HG03354 (cell line): ENCODE measurements around the gene ANKRD44.
A peak's percentile ranks its signal among the peaks of the same experiment; 100 is the strongest.
"Not testable (repeated sequence)": the region's sequence is repeated elsewhere in the genome, so short reads cannot be mapped to it uniquely, and the experiment has no call there.

ENCODE experiments used
- ATAC-seq: cut with Tn5 transposase; IDR thresholded peaks from one replicate; pipeline ENCODE4 v1.9.1; 2021; ENCODE audit warnings: mild to moderate bottlenecking; ENCODE audit not compliant: unreplicated experiment, poor library complexity, severe bottlenecking

Gene ANKRD44

DNA sequence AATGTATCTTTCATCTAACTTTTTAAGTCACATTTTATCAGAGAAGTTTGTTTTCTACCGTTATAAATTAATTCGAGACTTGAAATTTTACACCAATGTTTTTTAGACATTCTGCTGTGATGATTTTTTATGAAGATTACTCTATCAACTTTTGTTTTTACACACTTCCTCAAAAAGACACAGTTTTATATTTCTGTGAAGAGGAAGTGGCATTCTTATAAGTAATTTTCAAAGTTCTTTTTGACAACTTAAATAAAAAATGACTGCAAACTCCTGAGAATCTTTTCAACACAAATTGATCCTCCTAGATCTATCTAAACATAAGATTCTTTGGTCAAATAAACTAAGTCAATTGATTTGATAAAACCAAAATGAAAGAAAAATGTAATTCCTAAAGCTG lies 13.7 kb downstream of the ANKRD44 start:
- ATAC-seq, result no peak

GRCh38 chr2:197294260-197294659 lies 16.3 kb downstream of the ANKRD44 start:
- peak; percentile 51 for ATAC-seq

- peak; percentile 43 for ATAC-seq
Measured at GRCh38 chr2:197293252-197294007, 17.1 kb downstream of the ANKRD44 start.

DNA sequence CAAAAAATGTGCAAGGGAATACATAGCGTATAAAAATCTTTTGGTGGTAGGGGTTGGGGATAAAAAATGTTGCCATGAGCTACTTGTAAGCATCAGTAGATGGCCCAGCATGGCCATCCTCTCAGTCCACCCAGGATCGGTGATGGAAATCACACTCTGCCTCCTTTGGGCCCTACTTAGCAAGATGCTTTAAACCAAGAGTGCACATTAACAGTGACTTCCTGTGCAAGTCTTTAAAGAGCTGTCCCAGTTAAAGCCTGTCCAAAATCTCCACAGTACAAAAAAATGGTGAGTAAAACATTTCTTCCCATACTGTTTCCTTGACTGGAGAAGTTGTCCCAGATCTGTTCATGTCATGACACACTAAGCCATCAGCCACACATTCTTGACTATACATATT lies 18.0 kb downstream of the ANKRD44 start:
- ATAC-seq, result peak; percentile 35

- ATAC-seq, result not testable (repeated sequence)
Measured at GRCh38 chr2:197287596-197287932, 23.0 kb downstream of the ANKRD44 start.

DNA sequence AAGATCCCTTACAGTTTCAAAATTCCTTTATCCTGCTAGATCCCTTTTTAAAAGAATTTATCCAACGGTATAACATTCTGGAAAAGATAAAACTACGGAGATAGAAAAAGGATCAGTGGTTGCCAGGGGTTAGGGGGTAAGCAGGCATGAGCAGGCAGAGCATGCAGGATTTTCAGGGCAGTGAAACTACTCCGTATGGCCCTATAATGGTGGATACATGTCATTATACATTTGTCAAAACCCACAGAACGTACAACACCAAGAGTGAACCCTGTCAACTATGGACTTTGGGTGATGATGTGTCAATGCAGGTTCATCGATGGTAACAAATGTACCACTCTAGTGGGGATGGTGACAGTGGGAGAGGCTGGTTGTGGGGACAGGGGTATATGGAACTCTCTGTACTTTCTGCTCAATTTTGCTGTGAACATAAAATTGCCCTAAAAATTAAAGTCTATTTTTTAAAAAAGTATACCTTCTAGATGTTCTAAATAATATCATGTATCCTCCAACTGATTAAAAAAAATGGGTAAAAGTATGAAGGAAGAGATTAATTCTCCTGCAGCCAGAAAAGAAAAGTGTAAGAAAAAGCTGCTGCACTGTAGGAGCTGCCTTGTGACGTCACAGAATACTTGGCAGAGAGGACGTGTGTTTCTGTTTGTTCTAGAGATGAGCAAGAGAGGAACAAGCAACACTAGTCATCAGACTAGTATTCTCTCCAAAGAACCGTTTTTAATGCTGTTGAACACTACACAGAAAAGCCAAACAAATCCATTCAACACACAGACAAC lies 23.6 kb downstream of the ANKRD44 start:
- peak; percentile 85 for ATAC-seq

DNA sequence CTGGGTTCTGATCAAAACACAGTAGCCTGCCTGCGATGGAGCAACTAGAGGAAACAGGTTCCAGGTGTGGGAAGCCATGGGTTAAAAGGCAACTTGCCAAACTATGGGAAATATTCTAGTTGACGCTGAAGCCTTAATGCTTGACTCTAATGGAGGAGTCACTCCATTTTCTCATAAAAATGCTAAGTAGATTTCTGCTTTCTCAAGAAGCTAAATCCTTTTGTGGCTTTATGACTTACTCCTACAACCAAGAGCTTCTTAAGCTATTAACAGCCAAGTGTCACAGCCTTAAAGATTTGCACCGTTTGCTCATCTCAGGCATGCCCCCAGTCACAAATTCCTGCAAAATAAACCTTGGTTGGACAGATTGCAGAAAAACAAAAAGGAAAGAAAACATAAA lies 25.2 kb downstream of the ANKRD44 start:
- no peak for ATAC-seq

DNA sequence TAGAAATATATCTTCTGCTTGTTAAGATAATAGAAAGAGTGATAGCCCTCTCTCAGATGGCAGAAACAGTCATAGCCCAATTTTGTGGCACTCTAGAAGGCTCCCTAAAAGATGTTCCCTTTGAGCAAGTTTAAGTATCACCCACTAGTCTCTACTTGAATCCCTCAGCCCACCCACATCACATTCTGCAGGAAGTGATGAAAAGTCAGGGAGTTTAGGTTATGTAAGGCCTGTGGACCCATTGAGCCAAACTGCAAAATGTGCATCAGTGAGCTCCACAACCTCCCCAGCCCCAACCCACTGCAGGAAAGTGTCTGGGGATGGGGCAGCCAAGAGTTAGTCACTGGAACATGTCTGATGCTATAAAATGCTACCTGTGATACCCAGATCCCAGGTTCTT lies 25.6 kb downstream of the ANKRD44 start:
- ATAC-seq, result no peak

DNA sequence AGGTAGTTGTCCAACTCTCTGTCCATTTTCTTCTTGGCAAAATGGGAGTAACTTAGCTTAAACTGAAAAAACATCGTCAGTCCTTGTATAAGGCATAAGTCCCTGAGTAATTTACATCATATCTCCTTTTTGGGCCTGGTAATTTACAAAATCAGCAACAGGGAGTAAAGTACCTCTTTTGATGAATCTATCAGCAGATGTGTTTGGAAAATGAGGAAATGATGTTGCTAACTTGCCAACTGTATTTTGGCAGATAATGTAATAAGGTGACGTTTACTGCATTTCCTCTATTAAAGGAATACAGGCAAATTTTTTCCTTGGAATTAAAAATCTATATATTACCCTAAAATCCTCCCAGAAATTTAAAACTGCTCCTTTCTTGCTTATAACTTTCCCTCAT lies 29.2 kb downstream of the ANKRD44 start:
- ATAC-seq, result no peak

DNA sequence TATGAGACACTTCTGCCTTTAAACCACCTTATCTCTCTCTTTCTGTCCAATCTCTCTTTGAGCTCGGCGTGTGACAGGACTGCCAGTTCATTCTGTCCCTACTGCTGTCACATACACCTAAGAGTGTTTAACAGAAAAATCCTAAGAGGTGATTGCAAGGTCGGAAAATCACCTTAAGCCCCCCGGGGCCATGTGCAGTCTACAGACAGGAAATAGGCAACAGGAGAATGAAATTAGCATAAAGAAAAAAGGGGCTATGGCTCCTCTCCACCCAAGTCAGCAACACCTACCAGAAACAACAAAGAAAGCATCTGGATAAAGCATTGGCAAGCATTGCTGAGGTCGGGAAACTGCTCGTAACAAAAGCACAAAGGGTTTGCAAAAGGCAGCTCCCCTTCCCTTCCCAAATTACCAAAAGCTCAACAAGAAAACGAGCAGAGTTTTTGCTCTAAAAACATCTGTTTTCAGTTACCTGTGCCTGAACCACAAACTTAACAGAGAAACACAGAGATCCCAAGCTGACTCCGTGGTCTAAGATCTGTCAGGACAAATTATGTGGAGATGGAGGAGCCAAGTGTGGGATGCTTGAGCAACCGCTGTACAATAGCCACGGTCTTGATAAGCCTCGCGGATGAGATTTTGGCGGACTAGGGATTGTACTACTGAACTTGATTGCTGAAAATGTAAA lies 30.4 kb downstream of the ANKRD44 start:
- no peak for ATAC-seq

DNA sequence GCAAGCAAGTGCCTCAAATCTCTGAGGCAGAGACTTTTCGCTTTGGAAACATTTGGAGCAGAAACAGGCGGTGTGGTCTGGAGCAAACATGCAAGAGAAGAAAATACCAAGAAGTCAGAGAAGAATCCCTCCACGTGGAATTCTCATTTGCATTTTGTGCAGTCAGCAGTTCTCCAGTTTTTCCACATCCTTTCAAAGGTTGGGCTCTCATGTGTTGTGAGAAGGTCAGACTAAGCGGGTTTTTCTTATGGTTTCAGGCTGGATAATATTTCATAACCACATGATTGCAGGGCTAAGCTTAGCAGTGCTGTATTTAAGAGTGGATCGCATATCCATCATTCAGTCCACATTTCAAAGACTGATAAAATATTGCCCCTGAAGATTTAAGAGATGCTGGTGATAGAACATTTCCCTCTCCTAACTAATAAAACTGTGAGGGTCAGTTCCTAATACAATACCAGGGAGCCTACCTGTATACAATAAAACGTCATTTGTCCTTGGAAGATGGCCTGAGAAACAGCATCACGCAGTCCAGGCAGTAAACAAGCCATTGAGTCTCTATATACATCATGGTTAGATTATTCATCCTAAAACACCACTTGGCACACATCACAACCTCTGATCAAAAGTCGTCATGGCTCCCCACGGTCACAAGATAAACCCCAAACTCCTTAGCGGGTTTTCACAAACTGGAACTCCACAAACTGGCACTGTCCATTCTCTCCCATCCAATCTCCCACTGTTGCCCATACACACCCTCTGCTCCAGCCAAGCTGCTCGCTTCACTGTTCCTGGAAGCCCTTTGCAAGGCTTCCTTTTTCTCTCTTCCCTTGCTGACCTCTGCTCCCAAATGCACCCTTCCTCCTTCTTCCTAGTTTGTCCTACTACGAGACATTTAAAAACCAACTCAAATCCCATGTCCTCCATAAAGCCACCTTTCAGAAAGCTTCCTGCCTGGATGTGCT lies 31.5 kb downstream of the ANKRD44 start:
- no peak for ATAC-seq

- no peak for ATAC-seq
Measured at GRCh38 chr2:197277794-197278193, 32.8 kb downstream of the ANKRD44 start.

DNA sequence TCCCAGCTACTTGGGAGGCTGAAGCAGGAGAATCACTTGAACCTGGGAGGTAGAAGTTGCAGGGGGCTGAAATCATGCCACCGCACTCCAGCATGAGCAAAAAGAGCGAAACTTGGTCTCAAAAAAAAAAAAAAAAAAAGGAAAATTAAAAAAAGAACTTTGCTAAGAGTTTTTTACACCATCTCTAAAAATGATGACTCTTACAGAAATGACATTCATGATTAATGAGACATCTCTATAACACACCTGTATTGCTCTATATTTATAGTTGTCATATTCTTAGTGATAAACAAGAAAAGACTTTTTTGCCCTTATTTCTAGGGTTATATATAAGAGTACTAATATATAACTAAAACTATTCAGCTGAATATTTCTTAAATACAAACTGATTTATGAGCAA lies 34.4 kb downstream of the ANKRD44 start:
- ATAC-seq, result no peak

DNA sequence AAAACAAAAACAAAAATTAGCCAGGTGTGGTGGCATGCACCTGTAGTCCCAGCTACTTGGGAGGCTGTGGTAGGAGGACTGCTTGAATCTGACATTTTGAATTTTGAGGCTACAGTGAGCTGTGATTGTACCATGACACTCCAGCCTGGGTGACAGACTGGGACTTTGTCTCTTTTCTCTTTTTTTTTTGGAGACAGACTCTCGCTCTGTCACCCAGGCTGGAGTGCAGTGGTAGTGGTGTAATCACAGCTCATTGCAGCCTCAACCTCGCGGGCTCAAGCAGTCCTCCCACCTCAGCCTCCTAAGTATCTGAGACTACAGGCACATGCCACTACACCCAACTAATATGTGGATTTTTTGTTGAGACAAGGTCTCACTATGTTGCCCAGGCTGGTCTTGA lies 35.6 kb downstream of the ANKRD44 start:
- no peak for ATAC-seq

GRCh38 chr2:197274349-197274748 lies 36.2 kb downstream of the ANKRD44 start:
- ATAC-seq, result no peak

GRCh38 chr2:197273485-197273884 lies 37.1 kb downstream of the ANKRD44 start:
- ATAC-seq, result no peak

DNA sequence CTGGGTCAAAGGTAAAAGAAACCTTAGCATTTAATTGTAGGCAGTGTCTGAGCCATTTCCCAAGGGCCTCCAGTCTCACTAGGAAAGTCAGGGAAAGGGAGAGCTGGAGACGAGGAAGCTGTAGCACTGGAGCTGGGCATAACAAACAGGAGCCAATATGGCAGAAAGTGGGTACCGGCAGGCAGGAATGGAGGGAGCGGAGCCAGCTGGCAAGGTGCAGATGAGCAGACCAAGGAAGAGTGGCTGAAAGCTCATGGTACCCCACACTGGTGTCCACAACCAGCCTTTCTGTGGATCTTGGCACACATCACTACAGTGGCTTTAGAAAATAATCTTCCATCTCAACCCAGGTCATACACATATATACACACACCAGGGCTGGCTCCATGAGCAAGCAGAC lies 40.0 kb downstream of the ANKRD44 start:
- ATAC-seq, result no peak

DNA sequence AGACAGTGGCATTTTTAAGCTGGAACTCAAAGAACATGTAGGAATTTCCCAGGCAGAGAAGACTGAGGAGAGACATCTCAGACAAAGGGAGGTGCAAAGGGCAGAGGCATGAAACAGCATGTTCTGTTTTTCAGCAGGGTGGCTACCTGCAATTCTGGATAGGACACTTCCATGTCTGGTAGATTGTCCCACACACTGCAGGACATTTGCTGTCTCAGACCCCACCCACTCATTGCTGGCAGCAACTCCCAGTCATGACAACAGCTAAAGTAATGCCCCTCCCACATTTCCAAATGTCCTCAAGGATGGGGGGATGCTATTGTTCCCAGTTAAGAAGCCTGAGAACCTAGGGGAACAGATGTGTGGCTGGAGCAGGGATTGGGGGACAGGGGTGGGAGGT lies 40.8 kb downstream of the ANKRD44 start:
- ATAC-seq, result no peak

DNA sequence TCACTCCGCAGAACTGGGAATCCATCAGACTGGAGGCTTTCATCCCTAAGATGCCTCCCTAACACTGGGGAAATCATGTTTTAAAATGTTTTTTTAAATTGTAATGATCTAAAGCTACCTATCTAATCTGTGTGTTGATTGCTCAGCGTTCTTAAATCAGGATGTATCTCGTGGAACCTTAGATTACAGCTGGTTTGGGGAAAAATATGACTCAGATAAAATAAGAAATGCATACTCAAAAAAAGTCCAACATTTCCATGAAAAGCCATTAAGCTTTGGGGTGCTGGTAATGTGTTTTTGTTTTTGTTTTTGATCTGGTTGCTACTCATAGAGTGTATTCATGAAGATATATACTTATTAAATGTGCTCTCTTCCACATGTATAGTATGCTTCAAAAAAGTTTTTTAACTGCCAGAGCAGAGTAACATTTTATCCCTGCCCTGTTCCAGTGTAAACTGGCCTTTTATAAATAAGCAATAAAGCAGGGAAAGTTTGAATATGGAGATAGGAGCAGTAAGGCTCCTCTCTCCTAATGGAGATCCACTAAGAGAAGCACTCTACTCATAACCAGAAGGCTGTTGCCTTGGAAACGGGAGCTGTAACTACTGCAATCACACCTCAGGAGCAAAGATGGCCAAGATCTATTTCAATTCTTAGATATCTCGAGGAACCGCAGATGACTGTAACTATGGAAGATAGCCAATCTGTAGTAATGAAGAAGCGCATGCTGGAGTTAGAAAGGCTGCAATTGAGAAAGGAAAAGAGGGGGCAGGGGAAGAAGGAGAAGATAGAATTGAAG lies 41.6 kb downstream of the ANKRD44 start:
- ATAC-seq, result peak; percentile 67
